GM19035 (cell line): Measurements from ENCODE around the gene PJA1.

ENCODE experiments used
- ATAC-seq: cut with Tn5 transposase; IDR thresholded peaks from one replicate; pipeline ENCODE4 v1.9.1; 2021; ENCODE audit not compliant: unreplicated experiment

PJA1 gene

DNA sequence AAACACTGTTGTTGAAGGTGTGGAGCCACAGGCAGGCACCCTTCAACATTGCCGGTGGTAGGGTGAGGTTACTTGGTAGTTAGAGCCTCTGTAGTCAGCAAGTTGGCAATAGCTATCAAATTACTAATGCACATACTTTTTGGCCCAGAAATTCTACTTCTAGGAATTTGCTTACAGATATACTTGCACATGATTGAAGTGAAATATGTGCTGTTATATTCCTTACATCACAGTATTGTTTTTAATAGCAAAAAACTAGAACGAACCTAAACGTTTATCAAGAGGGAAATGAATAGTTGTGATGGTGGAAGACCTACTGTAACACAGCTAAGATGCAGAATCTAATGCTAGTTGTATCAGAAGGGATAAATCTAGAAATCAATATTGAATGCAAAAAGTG lies 7.7 kb upstream of the PJA1 start:
- ATAC-seq, result no peak

DNA sequence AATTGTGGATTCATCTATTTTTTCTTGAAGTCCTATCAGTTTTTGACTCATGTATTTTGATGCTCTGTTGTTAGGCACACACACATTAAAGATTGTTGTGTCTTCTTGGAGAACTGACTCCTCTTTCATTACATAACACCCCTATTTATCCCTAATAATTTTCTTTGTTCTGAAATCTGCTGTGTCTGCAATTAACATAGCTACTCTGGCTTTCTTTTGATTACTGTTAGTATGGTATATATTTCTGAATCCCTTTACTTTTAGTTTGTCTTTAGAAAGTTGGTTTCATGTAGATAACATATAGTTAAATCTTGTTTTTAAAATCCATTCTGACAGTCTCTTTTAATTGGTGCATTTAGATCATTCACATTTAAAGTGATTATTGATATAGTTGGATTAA lies 5.1 kb upstream of the PJA1 start:
- ATAC-seq, result no peak

DNA sequence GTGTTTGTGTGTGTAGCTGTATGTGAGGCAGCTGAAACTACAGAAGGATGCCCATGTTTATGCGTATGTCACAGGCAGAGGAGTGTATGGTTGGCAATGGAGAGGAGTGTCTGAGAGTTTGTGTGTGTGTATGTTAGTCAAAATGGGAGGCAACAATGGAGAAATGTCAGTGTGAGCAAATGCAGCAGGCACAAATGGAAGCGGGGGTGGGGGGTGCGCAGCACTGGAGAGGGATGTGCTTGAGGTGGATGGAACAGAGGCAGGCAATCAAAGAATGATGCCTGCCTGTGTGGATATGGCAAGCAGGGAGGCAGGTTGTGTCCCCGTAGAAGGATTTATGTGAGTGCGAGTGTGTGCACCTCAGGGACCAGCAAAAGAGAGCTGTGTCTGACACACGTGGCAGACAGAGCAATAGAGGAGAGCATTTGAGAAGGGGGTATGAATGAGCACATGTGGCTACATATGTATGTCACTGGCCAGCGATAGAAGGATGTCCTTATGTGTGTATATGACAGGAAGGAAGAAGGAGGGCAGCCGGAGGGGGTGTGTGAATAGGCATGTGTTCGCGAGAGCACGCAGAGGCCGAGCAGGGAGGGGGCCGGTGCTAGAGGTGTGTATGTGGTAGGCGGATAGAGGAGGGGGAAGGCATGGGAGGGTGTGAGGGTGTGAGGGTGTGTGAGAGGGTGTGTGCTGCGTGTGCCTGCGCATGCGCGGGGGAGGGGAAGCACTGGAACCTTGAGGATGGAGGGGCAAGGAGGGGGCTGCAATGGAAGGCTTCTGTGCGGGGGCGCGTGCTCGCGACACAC lies 1.1 kb downstream of the PJA1 start:
- peak; percentile 60 for ATAC-seq

DNA sequence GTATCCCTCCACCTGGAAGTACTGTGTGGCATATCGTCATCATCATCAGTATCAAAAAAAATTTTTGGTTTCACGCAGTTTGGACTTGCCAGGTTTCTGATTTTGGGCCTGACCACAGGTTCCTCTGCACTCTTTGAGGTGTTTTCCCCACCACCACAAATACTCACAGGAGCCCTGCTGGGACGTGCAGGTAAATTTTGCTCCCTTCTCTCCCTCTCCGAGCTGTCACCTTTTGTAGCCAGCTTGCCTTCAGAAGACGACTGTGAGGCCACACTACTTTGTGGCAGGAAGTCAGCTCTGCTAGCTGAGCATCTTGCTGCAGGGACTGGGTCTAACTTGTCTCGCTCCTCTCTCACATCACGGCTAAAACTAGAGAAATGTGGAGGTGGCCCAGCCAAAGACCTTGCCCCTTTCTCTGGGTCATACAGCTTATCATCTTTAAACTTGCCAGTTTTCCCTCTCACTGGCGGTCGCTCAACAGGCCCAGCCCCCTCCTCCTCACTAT lies 2.8 kb downstream of the PJA1 start:
- ATAC-seq, result no peak

DNA sequence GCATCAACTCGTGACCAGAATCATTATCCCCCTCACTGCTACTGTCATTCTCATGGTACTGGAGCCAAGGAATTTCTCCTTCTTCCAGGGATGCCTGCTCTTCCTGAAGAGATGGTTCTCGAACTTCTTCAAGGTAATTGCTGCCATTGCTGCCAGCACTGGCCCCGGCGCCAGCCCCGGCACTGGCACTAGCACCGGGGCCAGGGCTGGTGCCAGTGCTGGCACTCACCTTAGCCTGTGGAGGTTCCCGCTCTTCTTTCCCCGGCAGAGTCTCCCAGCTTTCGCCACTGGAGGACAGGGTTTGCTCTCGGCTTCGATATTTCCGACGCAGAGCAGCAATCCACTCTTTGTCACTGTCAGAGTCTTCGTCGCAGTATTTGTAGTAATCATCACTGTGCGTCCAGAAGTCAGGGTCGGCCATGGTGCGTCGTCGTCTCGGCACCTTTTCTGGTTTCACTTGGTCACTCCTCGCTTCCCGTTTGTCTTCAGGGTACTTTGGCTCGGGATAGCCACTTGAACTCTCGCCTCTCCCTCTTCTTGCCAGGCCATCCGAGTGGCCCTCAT lies 3.4 kb downstream of the PJA1 start:
- ATAC-seq, result no peak

GRCh38 chrX:69161371-69161770 lies 3.9 kb downstream of the PJA1 start:
- no peak for ATAC-seq

DNA sequence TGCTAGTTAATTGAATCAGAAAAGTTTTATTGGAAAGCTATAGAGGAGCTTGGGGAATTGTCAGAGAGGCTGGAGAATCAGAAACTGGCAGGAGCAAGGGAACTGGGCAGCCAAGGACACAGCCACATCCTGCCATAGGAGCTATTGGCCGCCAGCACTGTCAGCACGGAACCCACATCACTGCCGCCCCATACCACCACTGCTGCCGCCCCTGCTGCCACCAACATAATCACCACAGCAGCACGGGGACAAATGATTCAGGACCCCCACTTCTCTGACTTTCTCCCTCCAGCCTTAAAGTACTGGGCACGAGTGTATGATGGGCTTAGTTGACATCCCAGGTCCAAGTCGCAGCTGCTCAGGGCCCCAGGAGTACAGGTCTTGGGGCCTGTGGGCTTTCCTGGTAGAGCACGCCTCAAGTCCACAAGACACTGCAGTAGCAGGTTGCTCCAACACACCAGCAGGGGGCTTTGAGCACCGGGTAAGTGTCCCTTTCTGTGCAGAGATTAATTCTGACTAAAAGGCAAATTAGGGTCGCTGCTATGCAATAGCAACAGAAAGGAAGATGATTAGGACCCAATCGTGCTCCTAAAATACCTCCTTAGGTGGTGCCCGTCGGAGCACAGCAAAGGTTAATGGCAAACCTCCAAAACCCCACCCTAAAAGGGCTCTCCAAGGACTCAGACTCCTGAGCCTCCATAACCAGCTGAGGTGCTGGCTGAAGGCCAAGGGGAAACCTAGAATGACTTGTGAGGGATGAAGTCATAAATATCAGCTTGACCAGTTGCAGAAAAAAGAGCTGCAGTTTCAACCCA lies 6.9 kb downstream of the PJA1 start:
- peak; percentile 79 for ATAC-seq

- ATAC-seq, result no peak
Observed at GRCh38 chrX:69156638-69157037, 8.6 kb downstream of the PJA1 start.

DNA sequence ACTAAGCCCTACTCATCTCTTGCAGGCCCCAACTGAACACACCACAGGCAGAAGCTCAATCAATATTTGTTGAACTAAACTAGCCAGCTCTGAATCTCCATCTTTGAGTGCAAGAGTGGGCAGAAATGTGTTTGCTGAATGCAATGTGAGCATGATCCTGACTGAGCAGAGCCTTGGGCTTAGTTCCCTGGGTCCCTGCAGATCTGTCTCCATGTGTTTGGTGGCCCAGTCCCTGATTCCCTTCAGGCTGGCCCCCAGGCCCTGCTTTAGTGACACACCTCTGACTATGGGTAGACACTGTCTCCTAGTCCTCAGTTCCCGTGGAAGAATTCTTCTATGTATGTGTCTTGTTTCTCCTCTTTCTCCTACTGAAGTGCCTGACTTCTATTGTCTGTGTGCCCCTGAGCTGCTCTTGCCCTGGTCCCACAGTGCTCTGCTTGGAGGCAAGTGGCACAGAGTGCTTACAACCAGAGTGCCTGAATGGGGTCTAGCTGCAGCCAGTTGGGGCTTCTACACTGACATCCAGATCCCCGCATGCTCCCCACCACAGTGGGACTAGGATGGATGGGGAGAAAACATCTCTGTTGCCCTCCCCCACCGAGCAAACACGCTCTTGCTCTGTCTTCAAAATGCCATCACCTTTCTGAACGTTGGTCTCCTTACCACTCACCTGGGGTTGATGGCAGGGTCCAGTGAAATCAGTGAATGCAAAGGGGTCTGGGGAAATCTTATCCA lies 9.3 kb downstream of the PJA1 start:
- ATAC-seq, result no peak

- no peak for ATAC-seq
Observed at GRCh38 chrX:69154051-69154450, 11.2 kb downstream of the PJA1 start.

GRCh38 chrX:69153060-69153730 lies 12.1 kb downstream of the PJA1 start:
- no peak for ATAC-seq

- ATAC-seq, result no peak
Observed at GRCh38 chrX:69152417-69152841, 12.8 kb downstream of the PJA1 start.

- ATAC-seq, result no peak
Observed at GRCh38 chrX:69151866-69152284, 13.4 kb downstream of the PJA1 start.

- no peak for ATAC-seq
Observed at GRCh38 chrX:69150281-69150960, 14.8 kb downstream of the PJA1 start.

DNA sequence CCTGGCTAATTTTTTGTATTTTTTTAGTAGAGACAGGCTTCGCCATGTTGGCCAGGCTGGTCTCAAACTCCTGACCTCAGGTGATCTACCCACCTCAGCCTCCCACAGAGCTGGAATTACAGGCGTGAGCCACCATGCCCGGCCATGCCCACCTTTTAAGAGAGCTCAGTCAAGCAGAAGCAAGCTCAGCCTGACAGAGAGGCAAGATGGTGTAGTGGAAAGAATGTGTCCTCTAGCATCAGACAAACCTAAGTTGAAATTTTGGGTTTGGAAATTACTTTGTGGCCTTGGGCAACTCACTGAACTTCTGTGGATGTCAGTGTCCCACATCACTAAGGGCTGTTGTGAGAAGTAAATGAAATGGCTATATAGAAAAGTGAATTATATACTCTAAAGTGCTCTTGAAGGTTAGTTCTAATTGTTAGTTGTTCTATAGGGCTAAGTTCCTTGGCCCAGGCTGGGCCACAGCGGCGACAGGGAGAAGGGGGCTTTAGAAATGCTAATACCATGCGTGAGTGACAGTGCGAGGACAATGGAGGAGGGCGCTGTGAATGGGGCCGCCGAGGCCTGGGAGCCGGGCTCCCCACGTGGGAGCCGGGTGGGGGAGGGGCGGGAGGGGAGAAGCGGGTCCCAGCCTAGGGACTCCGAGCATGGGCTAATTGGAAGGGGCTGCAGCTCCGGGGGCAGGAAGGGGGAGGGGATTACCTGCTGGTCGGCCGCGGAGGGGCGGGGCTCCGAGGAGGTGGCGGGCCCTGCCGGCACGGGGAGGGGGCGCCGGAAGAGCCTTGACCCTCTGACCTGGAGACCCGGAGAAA lies 15.6 kb downstream of the PJA1 start:
- ATAC-seq, result no peak

GRCh38 chrX:69148946-69149345 lies 16.3 kb downstream of the PJA1 start:
- ATAC-seq, result no peak

- ATAC-seq, result no peak
Observed at GRCh38 chrX:69146739-69147138, 18.5 kb downstream of the PJA1 start.

GRCh38 chrX:69145714-69146113 lies 19.5 kb downstream of the PJA1 start:
- no peak for ATAC-seq
